Sigmoid colon (tissue), 4 donors: ENCODE data around the gene PDGFRA.

Source experiments
- CTCF ChIP-seq, 4 experiments: fragments of 450-650 bp in 3 of 4; fragments of 200-600 bp in 1 of 4; IDR thresholded peaks; one replicate each; pipeline ENCODE4 v1.5.1; 2016 to 2019; ENCODE audit warnings: antibody characterized with exemption in 4 of 4, mild to moderate bottlenecking in 3 of 4, moderate library complexity in 2 of 4
- EP300 ChIP-seq, 4 donors: sonication (generic); formaldehyde crosslinking; IDR thresholded peaks; one replicate each; pipeline ENCODE4 v1.6.1; 2017; ENCODE audit warnings: antibody characterized with exemption in 4 of 4
- POLR2AphosphoS5 ChIP-seq, 4 donors: sonication (generic); formaldehyde crosslinking; IDR thresholded peaks; one replicate each; pipeline ENCODE4 v1.6.1; 2017; ENCODE audit warnings: antibody characterized with exemption in 4 of 4

GRCh38 chr4:54320826-54321685 lies 92.0 kb downstream of the PDGFRA start:
- TF ChIP-seq CTCF (IDR thresholded peaks at IDR 0.05) (no peak), POLR2AphosphoS5 (IDR thresholded peaks at IDR 0.05) (no peak), EP300 (IDR thresholded peaks at IDR 0.05) (no peak)
